CD14-positive monocyte (primary cell): ENCODE data around the gene CDH4. TPM values are rescaled to one million over a fixed set of nuclear protein-coding genes. Genes with fewer than 3 reads are reported as not detected.

Experiments used
- DNase-seq, 3 donors: peaks; one replicate each; pipeline ENCODE4 v3.0.0-alpha.2; 2011 to 2022
- H2AFZ ChIP-seq: 2 replicates; pipeline ENCODE4 v1.6.0; 2012; ENCODE audit warnings: mild to moderate bottlenecking, low read depth, low read length, inconsistent platforms; ENCODE audit not compliant: insufficient read depth, poor library complexity, severe bottlenecking
- H3K27ac ChIP-seq, 2 donors: 1 replicate in 1 of 2; 2 replicates in 1 of 2; pipeline ENCODE4 v1.5.1; 2012 to 2013; ENCODE audit warnings: low read length in 2 of 2, control low read depth in 1 of 2, inconsistent platforms in 1 of 2, low read depth in 1 of 2, mild to moderate bottlenecking in 1 of 2
- H3K27me3 ChIP-seq, 2 donors: one replicate each; pipeline versions ENCODE4 v1.6.0 to v1.6.1; 2011 to 2013; ENCODE audit warnings: low read length in 2 of 2; ENCODE audit not compliant: control insufficient read depth in 2 of 2, insufficient read depth in 2 of 2
- H3K36me3 ChIP-seq, 2 donors: replicated peaks in 1 of 2; 1 replicate in 1 of 2; 2 replicates in 1 of 2; pipeline versions ENCODE4 v1.5.1 to v1.6.1; 2012 to 2013; ENCODE audit warnings: low read length in 2 of 2, control low read depth in 1 of 2, inconsistent platforms in 1 of 2, mild to moderate bottlenecking in 1 of 2; ENCODE audit not compliant: insufficient read depth in 2 of 2, control insufficient read depth in 1 of 2
- H3K4me1 ChIP-seq, 2 donors: 1 replicate in 1 of 2; 2 replicates in 1 of 2; pipeline versions ENCODE4 v1.5.1 to v1.6.1; 2012 to 2013; ENCODE audit warnings: low read length in 2 of 2, control low read depth in 1 of 2, inconsistent platforms in 1 of 2, mild to moderate bottlenecking in 1 of 2, moderate library complexity in 1 of 2; ENCODE audit not compliant: insufficient read depth in 2 of 2, control insufficient read depth in 1 of 2
- H3K4me2 ChIP-seq: replicated peaks from 2 replicates; pipeline ENCODE3; 2012; ENCODE audit warnings: low read length, moderate library complexity, mild to moderate bottlenecking; ENCODE audit not compliant: poor library complexity, severe bottlenecking; ENCODE audit errors: extremely low read depth
- H3K4me3 ChIP-seq, 3 experiments: fragments of 200-600 bp in 1 of 3; sonication (generic) in 1 of 3; replicated peaks in 1 of 3; 1 replicate in 2 of 3; 2 replicates in 1 of 3; pipeline ENCODE4 v1.5.1; 2011 to 2013; ENCODE audit warnings: low read length in 3 of 3, mild to moderate bottlenecking in 3 of 3, control low read depth in 2 of 3, low read depth in 2 of 3, inconsistent platforms in 1 of 3, moderate library complexity in 1 of 3
- H3K79me2 ChIP-seq: 2 replicates; pipeline ENCODE4 v1.6.0; 2012; ENCODE audit warnings: mild to moderate bottlenecking, control low read depth, inconsistent platforms, low read length, moderate library complexity; ENCODE audit not compliant: insufficient read depth
- H3K9ac ChIP-seq: 2 replicates; pipeline ENCODE4 v1.6.0; 2017; ENCODE audit warnings: low read length, mild to moderate bottlenecking; ENCODE audit not compliant: insufficient read depth, poor library complexity, severe bottlenecking
- H3K9me3 ChIP-seq, 2 donors: replicated peaks in 1 of 2; 1 replicate in 1 of 2; 2 replicates in 1 of 2; pipeline versions ENCODE4 v1.5.1 to v1.6.1; 2012 to 2013; ENCODE audit warnings: low read length in 2 of 2, control low read depth in 1 of 2; ENCODE audit not compliant: control insufficient read depth in 1 of 2, insufficient read depth in 1 of 2
- H4K20me1 ChIP-seq: 2 replicates; pipeline ENCODE4 v1.6.0; 2012; ENCODE audit warnings: mild to moderate bottlenecking, low read length, control low read depth, moderate library complexity; ENCODE audit not compliant: insufficient read depth
- H3K27ac Mint-ChIP-seq, 7 donors: one replicate each; pipeline ENCODE4 v1.8.0; 2020; ENCODE audit warnings: mild to moderate bottlenecking in 7 of 7, mixed read lengths in 7 of 7, moderate library complexity in 6 of 7, inconsistent platforms in 2 of 7
- H3K27me3 Mint-ChIP-seq, 3 donors: one replicate each; pipeline ENCODE4 v1.8.0; 2021 to 2022; ENCODE audit warnings: low read depth in 3 of 3, mild to moderate bottlenecking in 3 of 3, mixed read lengths in 3 of 3, moderate library complexity in 3 of 3, inconsistent platforms in 1 of 3
- H3K36me3 Mint-ChIP-seq, 2 donors: one replicate each; pipeline ENCODE4 v1.8.0; 2020; ENCODE audit warnings: mixed read lengths in 2 of 2, inconsistent platforms in 1 of 2, mild to moderate bottlenecking in 1 of 2
- H3K4me1 Mint-ChIP-seq: one replicate; pipeline ENCODE4 v1.8.0; 2020; ENCODE audit warnings: mild to moderate bottlenecking, mixed read lengths
- H3K4me3 Mint-ChIP-seq, 2 donors: one replicate each; pipeline ENCODE4 v1.8.0; 2020; ENCODE audit warnings: mild to moderate bottlenecking in 2 of 2, mixed read lengths in 2 of 2, moderate library complexity in 1 of 2
- H3K9me3 Mint-ChIP-seq, 7 donors: one replicate each; pipeline ENCODE4 v1.8.0; 2020 to 2022; ENCODE audit warnings: mixed read lengths in 7 of 7, mild to moderate bottlenecking in 6 of 7, moderate library complexity in 6 of 7, inconsistent platforms in 2 of 7
- CTCF ChIP-seq: fragments of 200-600 bp; IDR thresholded peaks from one replicate; pipeline ENCODE4 v1.8.0; 2022; ENCODE audit warnings: antibody characterized with exemption, mild to moderate bottlenecking
- whole genome bisulfite sequencing: methylation state at CpG from one replicate; pipeline ENCODE4 v1.1.5; 2013; ENCODE audit warnings: missing lambda C conversion rate; ENCODE audit not compliant: insufficient coverage; 5-methylcytosine and 5-hydroxymethylcytosine counted together
- intact Hi-C, 2 donors: fragments of 100-400 bp; cut with micrococcal nuclease; formaldehyde crosslinking; loops; one replicate each; pipeline versions ENCODE4 v1.15.0 to v1.15.1; 2023
- polyA plus RNA-seq, 3 donors: library from polyadenylated mRNA; depleted of rRNA in 1 of 3; unstranded in 2 of 3; stranded (reverse) in 1 of 3; fragments of 300-500 nt in 2 of 3; fragments of >200 nt in 1 of 3; fragmentation: Illumina TruSeq in 2 of 3; gene quantifications; 1 replicate in 2 of 3; 2 replicates in 1 of 3; pipeline ENCODE4 v1.2.3, GENCODE V29; 2012 to 2021

The CDH4 gene
- polyA plus RNA-seq, 3 donors = not detected

DNA sequence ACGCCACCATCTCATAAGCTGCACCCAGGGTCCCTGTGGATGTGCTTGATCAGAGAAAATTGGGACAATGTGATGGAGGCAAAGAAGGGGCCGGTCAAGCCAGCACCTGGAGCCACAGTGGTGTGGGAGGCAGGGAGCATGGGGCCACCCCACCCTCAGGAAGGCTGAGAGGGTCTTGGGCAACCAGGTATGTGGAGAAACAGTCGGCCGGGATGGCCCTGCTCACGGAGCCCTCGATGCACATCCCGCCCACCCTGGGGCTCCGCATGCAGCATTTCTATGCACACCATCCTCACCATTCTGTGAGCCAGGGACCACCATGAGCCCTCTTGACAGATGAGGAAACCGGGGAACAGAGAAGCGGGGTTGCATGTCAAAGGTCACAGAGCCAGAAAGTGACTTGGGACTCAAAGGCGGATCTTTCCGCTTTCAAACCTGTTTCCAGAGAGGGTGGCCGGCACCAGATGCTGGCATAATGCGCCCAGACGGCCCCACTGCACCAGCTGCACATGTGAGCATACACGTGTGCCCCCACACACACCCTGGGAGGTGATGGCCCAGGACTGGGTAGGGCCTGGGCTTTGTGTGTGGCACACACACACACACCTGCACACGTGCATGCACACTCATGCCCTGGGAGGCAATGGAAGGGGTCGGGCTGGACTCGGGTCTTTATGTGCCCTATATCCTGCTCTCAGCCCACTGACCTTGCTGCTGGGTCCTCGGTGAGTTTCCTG lies 415.2 kb downstream of the CDH4 start:
- H3K9ac ChIP-seq = no peak overlapping the region
- DNase-seq = no peak
- H3K79me2 ChIP-seq = no peaks in the 10 kb centered on the region
- WGBS = 90% methylated on average over 10 of the region's 20 CpGs
- H4K20me1 ChIP-seq = no peaks in the 10 kb centered on the region
- H3K4me2 ChIP-seq = no peak overlapping the region
- Mint-ChIP-seq H3K4me3 (no peak overlapping the region), H3K27me3 (peaks cover 0 to 4% (median 3%) of the 10 kb centered on the region in 3 donors), H3K9me3 (peaks cover 3 to 87% (median 49%) of the 10 kb centered on the region in 7 donors), H3K36me3 (no peaks in the 10 kb centered on the region), H3K4me1 (no peaks in the 10 kb centered on the region), H3K27ac (no peak overlapping the region)
- no peaks in the 10 kb centered on the region for H3K36me3 ChIP-seq
- no peaks in the 10 kb centered on the region for H3K4me1 ChIP-seq
- H3K27me3 ChIP-seq = no peaks in the 10 kb centered on the region
- H3K4me3 ChIP-seq = no peak overlapping the region
- peaks cover 17 to 95% of the 10 kb centered on the region in 2 donors for H3K9me3 ChIP-seq
- TF ChIP-seq CTCF = no peak
- no peak overlapping the region for H3K27ac ChIP-seq
- intact Hi-C loops = no loop called here
- H2AFZ ChIP-seq = no peak overlapping the region

- Histone ChIP-seq H3K36me3 (no peaks in the 10 kb centered on the region), H3K4me3 (no peak overlapping the region), H3K4me1 (no peaks in the 10 kb centered on the region), H2AFZ (no peak overlapping the region), H3K9me3 (peaks cover 17 to 95% of the 10 kb centered on the region in 2 donors), H3K79me2 (no peaks in the 10 kb centered on the region), H3K4me2 (no peak overlapping the region), H4K20me1 (no peaks in the 10 kb centered on the region), H3K27ac (no peak overlapping the region), H3K9ac (no peak overlapping the region), H3K27me3 (no peaks in the 10 kb centered on the region)
- no peak overlapping the region for H3K27ac Mint-ChIP-seq
- no peak for DNase-seq
- peaks cover 3 to 86% (median 50%) of the 10 kb centered on the region in 7 donors for H3K9me3 Mint-ChIP-seq
- no peaks in the 10 kb centered on the region for H3K4me1 Mint-ChIP-seq
- H3K4me3 Mint-ChIP-seq = no peak overlapping the region
- intact Hi-C loops = no loop called here
- no peaks in the 10 kb centered on the region for H3K36me3 Mint-ChIP-seq
- peaks cover 0 to 4% (median 3%) of the 10 kb centered on the region in 3 donors for H3K27me3 Mint-ChIP-seq
- TF ChIP-seq CTCF = no peak
- WGBS = 51% methylated on average over 6 of the region's 9 CpGs
These were observed 416.1 kb downstream of the CDH4 start for GRCh38 chr20:61668065-61668650.
